ENCODE measurements around the gene MED26. TPM values are rescaled to one million over a fixed set of nuclear protein-coding genes. Genes with fewer than 3 reads are reported as not detected.

The MED26 gene
- total and polyA plus RNA-seq, 9 of the 15 experiments (the other 6 are each of a cell fraction or from before 2014, with no cell fraction given) = 0.71 to 15.1 (median 6.2) TPM

DNA sequence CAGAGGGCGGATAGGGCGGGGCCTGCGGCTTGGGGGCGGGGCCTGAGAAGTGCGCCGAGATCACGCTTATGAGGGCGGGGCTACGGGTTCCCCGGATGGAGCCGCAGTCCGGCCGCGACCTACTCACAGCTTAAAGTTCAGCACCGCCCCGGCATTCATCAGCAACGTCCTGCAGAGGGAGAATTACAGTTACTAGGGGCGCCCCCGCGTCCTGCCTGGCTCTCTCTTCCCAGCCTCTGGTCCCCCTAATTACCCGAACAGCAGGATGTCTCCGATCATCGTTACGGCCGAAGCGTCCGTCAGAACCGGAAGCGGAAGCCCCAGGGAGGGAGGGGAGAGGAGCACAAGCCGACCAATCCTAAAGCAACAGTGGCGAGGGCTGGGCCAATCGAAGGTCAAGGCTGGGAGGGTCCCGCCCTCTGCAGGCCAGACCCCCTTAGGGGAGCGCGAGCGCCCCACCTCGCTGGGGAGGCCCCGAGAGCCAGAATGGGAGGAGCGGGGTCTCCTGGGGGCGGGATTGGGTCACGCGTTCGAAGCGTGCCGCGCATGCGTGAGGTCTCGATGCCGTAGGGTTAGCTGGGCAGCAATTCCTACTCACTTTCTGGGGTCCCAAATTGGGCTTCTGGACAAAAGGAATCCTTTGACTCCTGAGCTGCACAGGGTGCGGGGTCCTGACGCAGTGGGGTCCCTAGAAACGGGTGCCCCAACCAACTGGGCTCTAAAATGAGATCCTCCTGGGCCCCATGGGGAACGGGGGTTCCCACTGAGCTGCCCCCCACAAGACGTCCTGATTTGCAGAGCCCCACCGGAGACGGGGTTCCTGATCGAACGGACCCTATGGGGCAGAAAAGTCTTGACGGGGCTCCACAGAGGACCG lies 32.1 kb upstream of the MED26 start, which contains the start of gene SMIM7 (continued):
- TF ChIP-seq, protein P1, sequence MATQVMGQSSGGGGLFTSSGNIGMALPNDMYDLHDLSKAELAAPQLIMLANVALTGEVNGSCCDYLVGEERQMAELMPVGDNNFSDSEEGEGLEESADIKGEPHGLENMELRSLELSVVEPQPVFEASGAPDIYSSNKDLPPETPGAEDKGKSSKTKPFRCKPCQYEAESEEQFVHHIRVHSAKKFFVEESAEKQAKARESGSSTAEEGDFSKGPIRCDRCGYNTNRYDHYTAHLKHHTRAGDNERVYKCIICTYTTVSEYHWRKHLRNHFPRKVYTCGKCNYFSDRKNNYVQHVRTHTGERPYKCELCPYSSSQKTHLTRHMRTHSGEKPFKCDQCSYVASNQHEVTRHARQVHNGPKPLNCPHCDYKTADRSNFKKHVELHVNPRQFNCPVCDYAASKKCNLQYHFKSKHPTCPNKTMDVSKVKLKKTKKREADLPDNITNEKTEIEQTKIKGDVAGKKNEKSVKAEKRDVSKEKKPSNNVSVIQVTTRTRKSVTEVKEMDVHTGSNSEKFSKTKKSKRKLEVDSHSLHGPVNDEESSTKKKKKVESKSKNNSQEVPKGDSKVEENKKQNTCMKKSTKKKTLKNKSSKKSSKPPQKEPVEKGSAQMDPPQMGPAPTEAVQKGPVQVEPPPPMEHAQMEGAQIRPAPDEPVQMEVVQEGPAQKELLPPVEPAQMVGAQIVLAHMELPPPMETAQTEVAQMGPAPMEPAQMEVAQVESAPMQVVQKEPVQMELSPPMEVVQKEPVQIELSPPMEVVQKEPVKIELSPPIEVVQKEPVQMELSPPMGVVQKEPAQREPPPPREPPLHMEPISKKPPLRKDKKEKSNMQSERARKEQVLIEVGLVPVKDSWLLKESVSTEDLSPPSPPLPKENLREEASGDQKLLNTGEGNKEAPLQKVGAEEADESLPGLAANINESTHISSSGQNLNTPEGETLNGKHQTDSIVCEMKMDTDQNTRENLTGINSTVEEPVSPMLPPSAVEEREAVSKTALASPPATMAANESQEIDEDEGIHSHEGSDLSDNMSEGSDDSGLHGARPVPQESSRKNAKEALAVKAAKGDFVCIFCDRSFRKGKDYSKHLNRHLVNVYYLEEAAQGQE (IDR thresholded peaks at IDR 0.05; ENCODE audit: borderline replicate concordance) = no peak
- TF ChIP-seq, protein P1 (CRISPR knock-in tag; IDR thresholded peaks at IDR 0.05; ENCODE audit: low read depth) = no peak
- TF ChIP-seq, protein P2, sequence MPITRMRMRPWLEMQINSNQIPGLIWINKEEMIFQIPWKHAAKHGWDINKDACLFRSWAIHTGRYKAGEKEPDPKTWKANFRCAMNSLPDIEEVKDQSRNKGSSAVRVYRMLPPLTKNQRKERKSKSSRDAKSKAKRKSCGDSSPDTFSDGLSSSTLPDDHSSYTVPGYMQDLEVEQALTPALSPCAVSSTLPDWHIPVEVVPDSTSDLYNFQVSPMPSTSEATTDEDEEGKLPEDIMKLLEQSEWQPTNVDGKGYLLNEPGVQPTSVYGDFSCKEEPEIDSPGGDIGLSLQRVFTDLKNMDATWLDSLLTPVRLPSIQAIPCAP (CRISPR knock-in tag; IDR thresholded peaks at IDR 0.05; ENCODE audit: borderline replicate concordance) = no peak
- TF ChIP-seq XRCC3 (IDR thresholded peaks at IDR 0.05) = no peak
- no peak for TF ChIP-seq RCOR1 (IDR thresholded peaks at IDR 0.05; ENCODE audit: borderline replicate concordance in 1 of 2, low read depth in 2 of 2, low read length in 2 of 2)
- TF ChIP-seq SMAD2 (IDR thresholded peaks at IDR 0.05; ENCODE audit: low read depth, low read length) = no peak
- TF ChIP-seq GTF2A2 (tag; IDR thresholded peaks at IDR 0.05) = no peak
- 0 out of 2 replicates have a peak, but pooled peaks have one; percentile 47 for TF ChIP-seq ZKSCAN1 (IDR thresholded peaks at IDR 0.05; ENCODE audit: low read depth, low read length)
- no peak for TF ChIP-seq CBFB (CRISPR knock-in tag; IDR thresholded peaks at IDR 0.05)
- no peak for TF ChIP-seq ZNF354B (CRISPR knock-in tag; IDR thresholded peaks at IDR 0.05)
- no peak for TF ChIP-seq CBFA2T3 (IDR thresholded peaks at IDR 0.05)
- TF ChIP-seq ATF1 (CRISPR knock-in tag; IDR thresholded peaks at IDR 0.05) = no peak
- peak; percentile 85 for TF ChIP-seq ATF1 (tag; IDR thresholded peaks at IDR 0.05)
- peak; percentile 76 for TF ChIP-seq TAF1 (IDR thresholded peaks at IDR 0.05; ENCODE audit: control insufficient read depth, extremely low read depth, insufficient read depth, low read length, severe bottlenecking)
- 0 out of 4 replicates have a peak, but pooled peaks of 1 of the 2 experiments have one; percentile 41 for TF ChIP-seq ARNT (IDR thresholded peaks at IDR 0.05)
- no peak for TF ChIP-seq CBX5 (IDR thresholded peaks at IDR 0.05; ENCODE audit: borderline replicate concordance, low read depth)
- TF ChIP-seq, protein P3, sequence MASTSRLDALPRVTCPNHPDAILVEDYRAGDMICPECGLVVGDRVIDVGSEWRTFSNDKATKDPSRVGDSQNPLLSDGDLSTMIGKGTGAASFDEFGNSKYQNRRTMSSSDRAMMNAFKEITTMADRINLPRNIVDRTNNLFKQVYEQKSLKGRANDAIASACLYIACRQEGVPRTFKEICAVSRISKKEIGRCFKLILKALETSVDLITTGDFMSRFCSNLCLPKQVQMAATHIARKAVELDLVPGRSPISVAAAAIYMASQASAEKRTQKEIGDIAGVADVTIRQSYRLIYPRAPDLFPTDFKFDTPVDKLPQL (IDR thresholded peaks at IDR 0.05; ENCODE audit: extremely low read depth, insufficient read length) = no peak
- TF ChIP-seq GTF2E2 (tag; IDR thresholded peaks at IDR 0.05) = no peak
- no peak for TF ChIP-seq BRCA1 (IDR thresholded peaks at IDR 0.05)
- TF ChIP-seq BRCA1 (CRISPR knock-in tag; IDR thresholded peaks at IDR 0.05) = no peak
- 0 out of 2 replicates have a peak, but pooled peaks have one; percentile 8 for TF ChIP-seq ZNF12 (CRISPR knock-in tag; IDR thresholded peaks at IDR 0.05)

Data from K562 (cell line).